Stimulated activated CD4-positive, alpha-beta T cell treated with anti-CD3 and anti-CD28 coated beads, Interleukin-4, amount 100 ng/mL, for 4 hours (primary cell): ENCODE results near the gene KLHL36.
"Not testable (repeated sequence)": the region's sequence is repeated elsewhere in the genome, so short reads cannot be mapped to it uniquely, and the experiment has no call there.

Experiments
- DNase-seq, 2 experiments: peaks; one replicate each; pipeline ENCODE4 v3.0.0-alpha.2; 2020

Gene KLHL36

DNA sequence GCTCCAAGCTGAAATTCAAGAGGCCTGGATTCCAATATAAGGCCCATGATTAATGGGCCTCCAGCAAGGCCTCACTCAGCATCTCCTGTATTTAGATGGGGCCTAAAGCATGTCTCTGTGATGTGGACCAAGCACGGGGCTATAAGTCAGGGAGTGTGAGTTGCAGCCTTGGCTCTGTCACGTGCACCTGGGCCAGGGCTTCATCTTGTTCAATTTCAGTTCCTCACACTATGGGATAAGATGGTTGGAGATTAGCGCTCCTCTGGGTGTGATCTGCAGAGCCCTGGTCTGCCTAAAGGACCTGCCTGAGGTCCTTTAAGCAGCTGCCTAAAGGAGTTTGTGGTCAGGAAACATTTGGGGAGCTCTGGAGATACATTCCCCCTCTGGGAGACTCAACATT lies 25.2 kb downstream of the KLHL36 start:
- no peak for DNase-seq

DNA sequence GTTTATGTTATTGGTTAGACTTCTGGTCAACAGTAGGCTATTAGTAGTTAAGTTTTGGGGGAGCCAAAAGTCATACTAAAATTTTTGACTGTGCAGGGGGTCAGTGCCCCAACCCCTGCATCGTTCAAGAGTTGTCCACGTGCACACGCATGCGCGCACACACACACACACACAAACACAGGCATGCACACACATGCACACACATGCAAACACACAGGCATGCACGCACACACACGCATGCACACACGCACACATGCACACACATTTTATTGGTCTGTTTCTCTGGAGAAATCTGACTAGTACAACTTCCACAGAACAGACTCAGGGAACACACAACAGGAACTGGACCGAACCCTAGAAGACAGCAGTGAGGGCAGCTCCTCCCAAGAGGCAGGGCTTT lies 27.1 kb downstream of the KLHL36 start:
- no peak for DNase-seq

DNA sequence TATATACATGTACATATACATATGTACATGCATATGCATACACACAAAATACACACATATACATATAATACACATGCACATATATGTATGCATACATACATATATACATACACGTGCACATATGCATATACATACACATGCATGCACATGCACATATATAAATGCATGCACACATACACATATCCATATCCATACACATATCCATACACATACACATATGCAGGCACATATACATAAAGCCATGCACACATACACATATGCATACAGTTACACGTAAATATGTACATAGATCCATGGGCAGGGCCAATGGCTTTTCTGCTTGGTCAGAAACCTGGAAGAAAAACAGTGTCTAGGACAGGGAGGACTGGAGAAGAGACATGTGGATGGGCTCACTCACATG lies 27.6 kb downstream of the KLHL36 start:
- no peak for DNase-seq

DNA sequence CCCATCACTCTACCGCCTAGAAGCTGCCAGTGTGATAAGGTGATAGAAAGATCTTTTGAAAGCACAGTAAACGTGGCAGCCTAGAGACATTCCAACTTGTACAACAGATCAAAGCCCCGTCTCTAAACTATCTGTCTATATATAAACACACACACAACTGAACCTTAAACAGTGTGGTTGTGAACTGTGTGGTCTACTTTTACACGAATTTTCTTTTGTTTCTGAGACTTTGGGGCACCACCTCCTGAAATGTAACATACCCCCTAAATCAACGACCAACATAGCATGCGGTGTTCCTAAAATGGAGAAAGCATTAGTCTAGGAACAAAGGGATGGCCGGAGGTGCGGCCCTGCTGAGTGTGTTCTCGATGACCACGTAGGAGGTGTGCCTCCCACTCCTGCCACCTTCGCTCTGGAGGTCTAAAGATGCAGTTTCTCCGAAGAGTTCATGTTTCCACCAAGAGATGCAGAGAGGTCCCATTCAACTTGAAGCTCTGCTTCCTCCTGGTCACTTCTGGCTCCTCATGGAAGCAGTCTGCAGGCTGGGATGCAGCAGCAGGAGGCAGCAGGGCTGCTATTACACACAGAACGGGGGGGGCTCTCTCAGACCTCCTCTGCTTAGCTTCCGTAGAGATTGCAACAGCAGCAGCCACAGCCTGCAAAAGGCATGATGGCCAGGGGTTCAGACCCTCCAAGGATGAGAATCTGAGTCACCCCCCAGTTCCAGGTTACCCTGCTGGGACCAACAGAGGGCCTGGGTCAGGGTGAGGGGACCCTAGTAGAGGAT lies 28.9 kb downstream of the KLHL36 start:
- DNase-seq, result no peak

DNA sequence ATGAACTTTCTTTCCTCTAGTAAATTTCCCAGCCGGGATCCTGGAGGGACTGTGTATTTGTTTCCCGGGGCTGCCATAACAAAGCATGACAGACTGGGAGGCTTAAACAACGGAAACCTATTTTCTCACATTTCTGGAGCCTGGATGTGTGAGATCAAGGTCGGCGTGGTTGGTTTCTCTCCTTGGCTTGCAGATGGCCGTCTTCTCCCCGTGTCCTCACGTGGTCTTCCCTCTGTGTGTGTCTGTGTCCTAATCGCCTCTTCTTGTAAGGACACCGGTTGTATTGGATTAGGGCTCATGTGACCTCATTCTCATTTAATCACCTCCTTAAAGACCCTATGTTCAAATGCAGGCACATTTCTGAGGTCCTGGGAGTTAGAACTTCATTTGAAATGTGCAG lies 29.5 kb downstream of the KLHL36 start:
- DNase-seq, result no peak

DNA sequence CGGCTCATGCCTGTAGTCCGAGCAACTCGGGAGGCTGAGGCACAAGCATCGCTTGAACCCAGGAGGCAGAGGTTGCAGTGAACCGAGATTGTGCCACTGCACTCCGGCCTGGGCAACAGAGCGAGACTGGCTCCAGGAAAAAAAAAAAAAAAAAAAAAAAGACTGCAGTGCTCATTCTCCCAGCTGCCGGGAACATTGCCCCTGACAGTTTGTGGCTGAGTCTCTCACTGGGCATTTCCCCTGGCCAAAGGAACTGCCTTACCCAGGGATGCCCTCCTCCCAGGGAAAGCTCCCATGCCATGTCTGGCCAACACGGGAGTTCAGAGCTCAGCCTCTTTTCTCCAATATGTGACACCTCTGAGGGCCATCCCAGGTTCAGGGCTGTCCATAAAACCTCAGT lies 30.2 kb downstream of the KLHL36 start:
- DNase-seq, result no peak

DNA sequence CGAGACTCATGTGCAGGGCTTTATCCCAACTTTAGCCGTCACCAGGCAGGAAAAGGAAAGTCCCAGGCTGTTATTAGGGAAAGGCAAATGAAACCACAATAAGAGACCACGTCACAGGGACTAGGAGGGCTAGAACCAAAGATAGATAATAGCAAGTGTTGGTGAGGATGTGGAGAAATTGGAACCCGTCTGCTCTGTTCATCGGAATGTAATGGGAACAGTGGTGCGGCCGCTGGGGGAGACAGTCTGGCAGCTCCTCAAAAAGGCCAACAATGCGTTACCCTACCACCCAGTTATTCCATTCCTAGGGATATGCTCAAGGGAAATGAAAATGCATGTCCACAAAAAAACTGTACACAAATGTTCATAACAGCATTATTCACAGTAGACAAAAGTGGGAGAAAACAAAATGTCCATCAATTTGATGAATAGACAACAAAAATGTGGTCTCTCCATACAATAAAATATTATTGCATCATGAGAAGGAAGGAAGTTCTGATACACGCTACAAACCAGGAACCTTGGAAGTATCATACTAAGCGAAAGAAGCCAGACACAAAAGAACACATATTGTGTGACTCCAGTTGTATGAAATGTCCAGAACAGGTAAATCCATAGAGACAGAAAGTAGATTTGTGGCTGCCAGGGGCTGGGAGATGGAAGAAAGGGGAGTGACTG lies 32.0 kb downstream of the KLHL36 start:
- DNase-seq, result no peak

DNA sequence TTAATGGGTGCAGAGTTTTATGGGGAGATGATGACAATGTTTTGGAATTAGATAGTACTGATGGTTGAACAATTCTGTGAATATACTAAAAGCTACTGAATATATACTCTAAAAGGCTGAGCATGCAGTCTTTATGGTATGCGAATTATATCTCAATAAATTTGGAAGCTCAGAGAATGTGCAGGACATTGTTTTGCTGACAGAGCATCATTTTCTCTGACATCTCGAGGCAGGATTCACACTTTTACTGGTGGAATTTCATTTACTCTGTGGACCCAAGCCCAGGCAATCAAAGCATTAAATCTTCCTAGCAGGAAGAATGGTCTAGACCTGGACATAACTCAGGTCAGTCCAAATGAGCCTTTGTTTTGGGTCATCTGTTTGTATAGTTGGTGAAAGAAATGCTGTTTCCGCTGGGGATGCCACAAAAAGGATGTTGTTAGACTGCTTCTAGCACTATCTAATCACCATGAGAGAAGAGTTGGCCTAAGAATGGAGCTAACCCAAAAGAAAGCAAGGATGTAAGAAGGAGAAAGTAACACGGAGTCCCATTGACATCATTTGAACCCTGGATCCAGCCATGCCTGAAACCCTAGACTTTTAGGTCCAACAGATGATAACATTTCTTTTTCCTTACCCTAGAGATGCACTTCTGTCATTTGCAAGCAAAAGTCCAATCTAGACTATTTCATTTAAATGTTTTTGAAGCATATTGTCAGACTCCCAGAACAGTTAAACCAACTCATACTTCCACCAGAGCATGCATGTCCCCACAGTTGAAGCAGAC lies 32.7 kb downstream of the KLHL36 start:
- no peak for DNase-seq

DNA sequence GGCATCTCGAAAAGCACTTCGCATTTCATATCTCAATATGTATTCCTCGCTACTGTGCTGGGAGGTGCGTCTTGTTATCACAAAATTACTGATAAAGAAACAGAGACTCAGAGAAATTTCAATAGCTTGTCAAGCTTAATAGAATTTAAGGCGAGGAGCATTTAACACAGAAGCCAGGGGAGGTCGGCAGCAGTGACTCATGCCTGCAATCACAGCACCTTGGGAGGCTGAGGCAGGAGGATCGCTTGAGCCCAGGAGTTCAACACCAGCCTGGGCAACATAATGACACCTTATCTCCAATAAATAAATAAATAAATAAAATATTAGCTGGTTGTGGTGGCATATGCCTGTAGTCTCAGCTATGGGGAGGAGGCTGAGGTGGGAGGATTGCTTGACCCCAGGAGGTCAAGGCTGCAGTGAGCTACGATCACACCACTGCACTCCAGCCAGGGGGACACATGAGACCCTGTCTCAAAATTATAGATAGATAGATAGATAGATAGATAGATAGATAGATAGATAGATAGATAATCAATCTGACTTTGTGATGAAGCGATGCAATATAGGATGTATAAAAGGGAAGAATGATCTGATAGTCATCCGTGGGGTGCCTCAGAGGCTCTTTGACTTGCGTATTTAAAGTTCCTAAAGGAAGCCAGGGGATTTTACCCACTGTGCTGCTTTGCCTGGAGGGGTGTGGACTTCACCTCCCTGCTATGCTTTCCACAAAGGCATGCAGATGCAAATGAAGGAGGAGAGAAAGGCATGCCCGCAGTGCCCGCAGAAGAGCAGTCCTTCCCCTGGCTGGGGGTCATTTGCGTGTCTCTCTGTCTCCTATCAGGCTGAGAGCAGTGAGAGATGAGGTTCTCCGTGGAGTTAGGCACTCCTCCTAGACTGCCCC lies 35.6 kb downstream of the KLHL36 start:
- no peak for DNase-seq

DNA sequence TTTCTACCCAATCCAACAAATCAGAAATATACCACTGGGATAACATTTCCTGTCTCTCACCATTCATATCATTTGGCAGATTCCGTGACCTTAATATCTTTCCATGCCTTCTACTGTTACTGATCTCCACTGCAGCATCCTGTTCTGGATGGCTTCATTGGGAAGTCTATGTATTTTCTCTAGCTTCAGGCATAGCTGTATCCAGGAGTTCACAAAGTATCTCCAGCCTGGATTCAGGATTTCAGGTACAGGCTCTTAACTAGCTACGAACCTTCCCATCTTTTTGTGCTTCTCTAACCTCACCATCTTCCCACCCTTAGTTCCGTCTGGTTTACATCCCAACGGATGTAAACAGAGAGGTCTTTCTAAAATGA lies 36.3 kb downstream of the KLHL36 start:
- DNase-seq, result no peak

DNA sequence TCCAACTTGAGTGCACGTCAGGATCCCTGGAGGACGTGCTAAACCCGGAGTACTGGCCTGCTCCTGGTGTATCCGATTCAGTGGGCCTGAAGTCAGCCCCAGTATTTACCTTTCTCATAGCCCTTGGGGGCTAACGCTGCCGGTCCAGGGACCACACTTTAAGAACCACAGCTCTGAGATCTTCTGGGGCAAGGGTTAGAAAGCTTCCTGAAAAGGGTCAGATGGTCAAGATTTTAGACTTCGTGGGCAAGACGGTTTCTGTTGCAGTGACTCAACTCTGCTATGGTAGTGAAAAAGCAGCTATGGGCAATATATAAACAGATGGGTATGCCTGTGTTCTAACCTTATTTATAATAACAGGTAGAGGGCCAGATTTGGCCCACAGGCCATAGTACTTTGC lies 36.9 kb downstream of the KLHL36 start:
- no peak for DNase-seq

DNA sequence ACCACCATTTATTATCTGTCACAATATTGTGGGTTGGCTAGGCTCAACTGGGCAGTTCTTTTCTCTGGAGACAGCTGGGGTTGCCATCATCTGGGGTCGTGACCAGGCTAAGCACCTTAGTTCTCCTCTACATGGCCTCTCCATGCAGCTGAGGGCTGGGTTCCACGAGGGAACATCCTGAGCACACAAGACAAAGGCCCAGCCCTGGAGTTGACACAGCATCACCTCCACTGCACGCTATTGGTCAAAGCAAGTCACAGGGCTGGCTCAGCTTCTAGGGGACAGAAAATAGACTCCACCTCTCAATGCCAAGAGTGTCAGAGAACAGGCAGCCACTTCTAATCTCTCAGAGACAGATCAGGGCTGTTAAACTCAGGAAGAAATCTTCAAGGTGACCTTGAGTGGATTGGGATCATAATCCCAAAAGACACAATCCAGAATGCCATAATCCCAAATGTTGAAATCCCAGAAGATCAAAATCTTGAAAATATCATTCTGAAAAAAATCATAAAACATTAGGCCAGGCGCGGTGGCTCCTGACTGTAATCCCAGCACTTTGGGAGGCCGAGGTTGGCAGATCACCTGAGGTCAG lies 38.5 kb downstream of the KLHL36 start:
- DNase-seq, result no peak

DNA sequence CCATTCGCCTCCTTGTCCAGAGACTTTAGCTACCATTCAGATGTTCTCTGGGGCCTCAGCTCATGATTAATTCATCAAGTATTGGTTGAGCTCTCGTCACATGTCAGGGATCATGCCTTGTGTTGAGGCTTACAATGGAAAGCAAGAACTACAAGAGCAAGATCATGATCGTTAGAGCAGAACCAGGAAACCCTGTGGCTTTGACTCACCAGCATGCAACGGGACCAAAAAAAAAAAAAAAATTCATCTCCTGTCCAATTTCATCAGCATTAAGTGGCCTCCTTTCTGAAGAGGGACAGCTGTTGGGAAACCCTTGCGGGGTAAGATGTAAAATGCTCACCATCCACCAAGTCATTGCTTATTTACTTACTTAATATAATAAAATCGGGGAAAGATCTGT lies 39.4 kb downstream of the KLHL36 start:
- no peak for DNase-seq

DNA sequence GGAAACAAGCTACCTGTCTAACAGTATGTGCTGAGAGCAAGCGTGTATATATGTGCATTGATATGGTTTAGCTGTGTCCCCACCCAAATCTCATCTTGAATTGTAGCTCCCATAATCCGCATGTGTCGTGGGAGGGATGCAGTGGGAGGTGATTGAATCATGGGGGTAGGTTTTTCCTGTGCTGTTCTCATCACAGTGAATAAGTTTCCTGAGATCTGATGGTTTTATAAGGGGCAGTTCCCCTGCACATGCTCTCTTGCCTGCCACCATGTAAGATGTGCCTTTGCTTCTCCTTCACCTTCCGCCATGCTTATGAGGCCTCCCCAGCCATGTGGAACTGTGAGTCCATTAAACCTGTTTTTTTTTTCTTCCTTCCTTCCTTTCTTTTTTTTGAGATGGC lies 39.9 kb downstream of the KLHL36 start:
- DNase-seq, result not testable (repeated sequence)

DNA sequence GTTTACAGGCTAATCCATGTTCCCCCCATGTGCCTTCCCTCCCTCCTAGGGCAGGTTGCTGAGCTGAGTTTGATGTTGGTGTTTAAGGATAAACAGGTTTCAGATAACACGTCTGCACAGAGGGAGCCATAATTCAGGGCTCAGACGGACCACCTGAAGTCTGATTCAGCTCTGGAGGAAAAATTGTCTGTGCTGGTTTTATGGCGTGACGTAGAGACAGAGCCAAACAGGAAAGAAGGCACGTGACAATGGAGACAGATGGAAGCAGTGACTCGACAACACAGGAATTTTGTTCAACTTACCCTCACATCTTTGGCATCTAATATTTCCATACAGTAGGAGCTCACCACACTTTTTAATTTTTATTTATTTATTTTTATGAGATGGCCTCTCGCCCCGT lies 40.8 kb downstream of the KLHL36 start:
- DNase-seq, result no peak

DNA sequence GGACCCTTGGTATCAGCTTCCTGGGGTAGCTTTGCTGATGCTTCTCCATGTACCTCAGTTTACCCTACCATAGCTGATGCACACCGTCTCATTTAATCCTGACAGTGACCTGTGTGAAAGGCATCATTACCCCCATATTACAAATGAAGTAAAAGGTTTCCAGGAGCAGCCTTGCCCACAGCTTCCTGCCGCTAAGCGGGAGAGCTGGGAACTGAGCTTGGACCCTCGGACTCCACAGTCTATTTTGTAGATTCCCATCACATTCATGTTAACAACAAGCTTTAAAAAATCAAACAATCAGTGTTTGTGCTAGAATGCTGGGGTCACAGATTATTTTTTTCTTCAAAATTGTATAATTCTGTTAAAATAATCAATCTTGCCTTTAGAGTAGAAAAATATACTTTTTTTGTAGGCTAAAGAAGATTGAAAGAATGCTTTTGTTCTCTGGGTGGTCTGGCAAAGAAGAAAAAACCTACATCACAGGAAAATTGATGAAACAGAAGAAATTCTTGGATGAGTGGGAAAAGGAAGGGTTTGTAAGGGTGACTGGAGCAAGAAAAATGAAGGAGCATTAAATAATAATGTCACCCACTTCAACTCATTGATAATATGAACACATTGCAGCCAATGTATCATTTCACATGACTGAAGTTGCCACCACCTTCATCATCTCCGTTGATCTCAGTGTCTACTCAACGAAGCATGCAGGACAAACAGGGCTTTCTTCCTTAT lies 41.9 kb downstream of the KLHL36 start:
- no peak for DNase-seq

DNA sequence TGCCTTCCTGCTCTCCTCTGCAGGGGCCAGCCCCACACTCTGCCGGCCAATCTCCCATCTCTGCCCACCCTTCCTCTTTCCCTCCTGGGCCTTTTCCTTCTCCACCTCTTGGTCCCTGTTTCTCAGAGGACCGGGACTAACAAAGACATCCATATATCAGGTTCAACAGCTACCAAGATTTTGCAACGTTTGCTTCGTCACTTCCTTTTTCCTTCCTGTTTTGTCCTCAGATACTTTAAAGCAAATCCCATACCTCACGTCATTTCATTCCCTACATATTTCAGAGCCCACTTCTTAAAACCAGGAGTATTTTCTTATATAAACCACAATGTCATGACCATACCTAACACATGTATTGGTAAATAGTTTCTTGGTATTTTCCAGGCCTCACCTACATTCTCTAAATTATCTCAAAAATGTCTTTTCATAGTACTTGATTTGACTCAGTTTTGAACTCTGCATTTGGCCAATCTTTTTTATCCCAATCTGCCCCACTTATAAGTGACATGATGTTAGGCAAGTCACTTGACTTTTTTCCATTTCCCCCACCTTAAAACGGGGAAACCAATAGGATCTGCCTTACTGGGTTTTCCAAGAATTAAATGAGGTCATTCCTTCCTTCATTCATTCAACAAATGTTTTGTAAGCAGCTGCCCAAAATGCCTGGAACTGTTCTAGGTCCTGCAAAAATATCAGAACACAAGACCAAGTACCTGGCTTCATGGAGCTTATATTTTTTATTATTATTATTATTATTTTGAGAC lies 44.3 kb downstream of the KLHL36 start:
- no peak for DNase-seq

DNA sequence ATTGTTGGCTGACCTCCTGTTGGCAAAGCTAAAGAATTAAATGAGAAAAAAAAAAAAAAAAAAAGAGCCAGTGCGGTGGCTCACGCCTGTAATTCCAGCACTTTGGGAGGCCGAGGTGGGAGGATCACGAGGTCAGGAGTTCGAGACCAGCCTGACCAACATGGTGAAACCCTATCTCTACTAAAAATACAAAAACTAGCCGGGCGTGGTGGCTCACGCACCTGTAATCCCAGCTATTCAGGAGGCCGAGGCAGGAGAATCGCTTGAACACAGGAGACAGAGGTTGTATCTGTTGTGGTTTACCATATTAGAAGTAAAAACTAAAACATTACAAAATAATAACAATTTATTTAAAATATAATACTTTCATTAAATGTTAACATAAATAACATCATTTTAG lies 45.6 kb downstream of the KLHL36 start:
- not testable (repeated sequence) for DNase-seq

DNA sequence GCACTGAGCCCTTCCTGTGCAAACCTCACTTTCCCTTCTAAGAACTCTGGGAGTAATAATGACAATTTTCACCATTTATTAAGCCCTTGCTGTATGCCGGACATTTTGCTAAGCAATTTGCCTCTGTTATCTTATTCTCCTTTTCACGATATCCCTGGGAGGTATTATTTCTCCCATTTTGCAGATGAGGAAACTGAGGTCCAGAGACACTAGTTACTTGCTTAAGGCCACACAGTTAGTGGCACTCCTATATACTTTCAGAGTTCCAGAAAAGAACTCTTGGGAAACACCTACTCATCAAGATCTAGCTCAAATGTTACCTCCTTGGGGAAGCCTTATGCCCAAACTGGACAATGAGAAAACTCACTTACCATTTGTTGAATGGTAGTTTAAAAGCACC lies 46.7 kb downstream of the KLHL36 start:
- no peak for DNase-seq

DNA sequence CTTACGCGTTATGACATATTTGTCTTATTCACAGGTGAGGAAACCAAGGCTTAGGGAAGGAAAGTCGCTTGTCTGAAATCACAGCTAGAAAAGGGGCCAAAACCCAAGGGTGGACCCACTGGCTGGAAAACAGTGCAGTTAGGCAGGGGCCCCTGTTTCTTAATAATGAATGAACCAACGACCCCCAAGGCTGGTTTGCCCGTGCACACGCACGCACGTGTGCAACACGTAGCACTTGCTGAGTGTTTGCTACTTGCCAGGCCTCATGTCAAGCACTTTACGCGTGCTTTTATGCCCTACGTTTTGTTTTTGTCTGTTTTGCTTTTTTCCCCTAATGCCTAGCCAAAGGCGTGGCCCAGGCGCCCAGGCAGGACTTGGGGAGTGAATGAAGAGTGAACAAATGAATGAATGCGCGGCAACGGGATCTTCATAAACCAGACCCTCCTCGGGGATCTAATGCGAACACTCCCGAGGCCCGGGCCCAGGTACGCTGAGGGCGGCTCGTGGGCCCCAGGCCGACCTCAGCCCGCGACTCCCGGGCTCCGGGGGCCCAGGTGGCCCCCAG lies 50.9 kb downstream of the KLHL36 start:
- no peak for DNase-seq
